Thyroid gland (tissue), 4 donors: ENCODE data around the gene ENKD1. TPM values are rescaled to one million over a fixed set of nuclear protein-coding genes. Genes with fewer than 3 reads are reported as not detected.

Source experiments
- DNase-seq, 2 donors: peaks; one replicate each; pipeline ENCODE4 v3.0.0-alpha.2; 2019
- H3K27ac ChIP-seq, 3 donors: fragments of 200-600 bp; sonication (generic); 1 replicate in 2 of 3; 2 replicates in 1 of 3; pipeline ENCODE4 v1.5.1; 2016 to 2019; ENCODE audit warnings: mild to moderate bottlenecking in 1 of 3, moderate library complexity in 1 of 3
- H3K27me3 ChIP-seq: fragments of 200-600 bp; sonication (generic); one replicate; pipeline ENCODE4 v1.5.1; 2019
- H3K36me3 ChIP-seq, 2 donors: fragments of 200-600 bp; sonication (generic); one replicate each; pipeline ENCODE4 v1.5.1; 2016 to 2019
- H3K4me1 ChIP-seq, 2 donors: fragments of 200-600 bp; sonication (generic); one replicate each; pipeline ENCODE4 v1.5.1; 2017 to 2019
- H3K4me3 ChIP-seq, 3 donors: fragments of 200-600 bp; sonication (generic); replicated peaks in 1 of 3; 1 replicate in 2 of 3; 2 replicates in 1 of 3; pipeline ENCODE4 v1.5.1; 2016; ENCODE audit warnings: mild to moderate bottlenecking in 1 of 3
- H3K9me3 ChIP-seq: fragments of 200-600 bp; sonication (generic); one replicate; pipeline ENCODE4 v1.5.1; 2017
- POLR2A ChIP-seq, 2 donors: fragments of 450-650 bp; IDR thresholded peaks; one replicate each; pipeline ENCODE4 v1.6.1; 2017; ENCODE audit warnings: antibody characterized with exemption in 2 of 2, mild to moderate bottlenecking in 2 of 2, moderate library complexity in 1 of 2
- WGBS, 2 donors: methylation state at CpG; one replicate each; pipeline ENCODE4 v1.1.5; 2017; 5-methylcytosine and 5-hydroxymethylcytosine counted together
- intact Hi-C: fragments of 100-400 bp; cut with DNase I; formaldehyde crosslinking; loops from one replicate; pipeline ENCODE4 v1.15.1; 2023
- total RNA-seq, 4 donors: library from RNA; depleted of rRNA; stranded (reverse); fragments of >200 nt; gene quantifications; one replicate each; pipeline ENCODE4 v1.2.3, GENCODE V29; 2016
- TF ChIP-seq, protein P1 (sequence below), 6 experiments: fragments of 200-600 bp in 3 of 6; fragments of 450-650 bp in 3 of 6; sonication (generic) in 3 of 6; IDR thresholded peaks; one replicate each; pipeline ENCODE4 v1.5.1; 2016 to 2019; ENCODE audit warnings: antibody characterized with exemption in 6 of 6, mild to moderate bottlenecking in 2 of 6, inconsistent platforms in 1 of 6, moderate library complexity in 1 of 6

ENKD1 gene
- total RNA-seq, 4 donors from 2014 or later: 14.2 to 33.2 (median 21.9) TPM

DNA sequence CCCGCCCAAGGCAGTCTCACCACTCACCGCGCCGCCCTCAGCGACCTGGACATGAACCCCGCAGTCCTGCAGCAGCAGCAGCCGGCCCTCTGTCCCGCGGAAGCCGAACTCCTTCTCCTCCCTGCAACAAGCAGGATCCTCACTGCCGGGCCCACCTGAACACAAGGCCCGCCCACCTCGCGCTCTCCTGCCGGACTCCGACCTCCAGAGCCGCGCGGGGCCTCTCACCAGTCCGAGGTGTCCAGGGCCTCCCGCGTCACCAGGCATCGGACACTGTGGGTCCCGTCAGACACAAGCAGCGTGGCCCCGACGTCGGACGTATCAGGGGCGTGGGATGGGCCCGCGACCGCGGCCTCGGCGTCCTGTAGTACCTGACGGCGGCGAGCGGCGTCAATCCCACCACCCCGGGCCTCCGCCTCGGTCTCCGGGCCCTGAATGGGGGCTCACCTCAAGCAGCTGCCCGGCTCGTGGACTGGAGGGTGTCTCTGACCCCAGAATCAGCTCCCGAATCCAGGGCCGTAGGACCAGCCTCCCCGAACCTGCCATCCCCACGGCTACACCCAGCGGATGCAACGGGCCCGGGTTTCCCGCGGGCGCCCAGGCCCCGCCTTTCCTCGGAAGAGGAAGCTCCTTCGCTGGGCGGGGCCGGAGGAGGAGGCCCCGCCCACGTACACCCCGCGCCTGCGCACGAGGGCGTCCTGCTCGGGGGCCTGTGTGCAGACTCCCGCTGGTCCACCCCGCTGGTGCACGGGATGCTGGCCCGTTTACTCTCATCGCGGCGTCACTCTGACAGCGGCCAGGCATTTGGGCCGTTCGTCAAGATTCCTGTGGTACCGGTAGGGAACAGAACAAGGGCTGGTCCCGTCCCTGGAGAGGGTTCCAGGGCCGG lies 6.6 kb downstream of the ENKD1 start, which contains the start of gene ACD:
Gene ACD, minus strand, starts transcription at position 586 of the 889 bp plus-strand sequence. Its CDS starts 40 bp downstream, at position 546.
- H3K36me3 ChIP-seq: no peaks in the 10 kb centered on the region

DNA sequence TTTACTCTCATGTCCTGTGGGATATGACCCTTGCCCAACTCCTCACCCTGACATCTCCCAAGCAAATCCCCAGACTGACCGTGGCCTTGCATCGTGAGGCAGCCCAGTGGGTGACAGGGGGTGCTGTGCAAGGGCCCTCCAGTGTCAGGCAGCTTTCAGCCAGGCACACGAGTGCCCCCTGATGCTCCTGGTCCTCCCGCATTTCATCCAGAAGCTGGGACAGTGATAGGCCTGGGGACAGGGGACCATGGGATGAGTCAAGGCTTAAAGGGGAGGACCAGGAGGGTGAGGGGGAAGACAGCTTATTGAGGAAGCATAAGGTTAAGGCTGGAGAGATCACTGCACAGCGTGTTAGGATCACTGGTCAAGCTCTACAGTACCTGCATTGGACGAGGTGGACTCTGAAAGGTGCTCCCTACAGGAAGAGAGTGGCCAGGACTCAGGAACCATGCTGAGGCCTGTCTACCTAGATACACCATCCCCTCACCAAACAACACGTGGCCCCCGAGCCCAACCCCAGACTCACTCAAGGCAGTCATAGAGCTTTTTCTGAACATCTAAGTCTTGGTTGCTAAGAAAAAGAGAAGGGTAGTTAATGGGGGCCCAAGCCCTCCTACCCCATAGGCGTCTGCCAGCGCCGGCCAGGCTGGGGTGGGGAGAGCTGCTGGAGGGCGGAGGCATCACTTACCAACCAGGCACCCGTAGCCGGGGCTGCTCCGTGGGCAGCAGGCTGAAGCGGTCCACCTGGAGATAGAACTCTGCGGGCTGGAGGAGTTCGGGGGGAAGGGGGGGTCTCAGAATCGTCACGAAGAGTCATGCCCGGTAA lies 7.5 kb downstream of the ENKD1 start:
- 54 to 73% methylated on average over 9 to 17 of the region's 21 CpGs for WGBS, 2 donors
- no peak overlapping the region for H3K27ac ChIP-seq
- H3K27me3 ChIP-seq: peaks cover 6% of the 10 kb centered on the region
- intact Hi-C loops: no loop called here
- peaks cover 14 to 16% of the 10 kb centered on the region in 2 donors for H3K4me1 ChIP-seq
- peak overlapping the region in 1 of 3 donors; percentile 83 for H3K4me3 ChIP-seq
- DNase-seq: no peak
- TF ChIP-seq, protein P1, sequence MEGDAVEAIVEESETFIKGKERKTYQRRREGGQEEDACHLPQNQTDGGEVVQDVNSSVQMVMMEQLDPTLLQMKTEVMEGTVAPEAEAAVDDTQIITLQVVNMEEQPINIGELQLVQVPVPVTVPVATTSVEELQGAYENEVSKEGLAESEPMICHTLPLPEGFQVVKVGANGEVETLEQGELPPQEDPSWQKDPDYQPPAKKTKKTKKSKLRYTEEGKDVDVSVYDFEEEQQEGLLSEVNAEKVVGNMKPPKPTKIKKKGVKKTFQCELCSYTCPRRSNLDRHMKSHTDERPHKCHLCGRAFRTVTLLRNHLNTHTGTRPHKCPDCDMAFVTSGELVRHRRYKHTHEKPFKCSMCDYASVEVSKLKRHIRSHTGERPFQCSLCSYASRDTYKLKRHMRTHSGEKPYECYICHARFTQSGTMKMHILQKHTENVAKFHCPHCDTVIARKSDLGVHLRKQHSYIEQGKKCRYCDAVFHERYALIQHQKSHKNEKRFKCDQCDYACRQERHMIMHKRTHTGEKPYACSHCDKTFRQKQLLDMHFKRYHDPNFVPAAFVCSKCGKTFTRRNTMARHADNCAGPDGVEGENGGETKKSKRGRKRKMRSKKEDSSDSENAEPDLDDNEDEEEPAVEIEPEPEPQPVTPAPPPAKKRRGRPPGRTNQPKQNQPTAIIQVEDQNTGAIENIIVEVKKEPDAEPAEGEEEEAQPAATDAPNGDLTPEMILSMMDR (IDR thresholded peaks at IDR 0.05): no peak
- no peak for TF ChIP-seq POLR2A (IDR thresholded peaks at IDR 0.05)
- H3K9me3 ChIP-seq: no peaks in the 10 kb centered on the region
- H3K36me3 ChIP-seq: no peaks in the 10 kb centered on the region

More for the DNA sequence above, 6.6 kb downstream of the ENKD1 start, which contains the start of gene ACD:
- peak; percentile 85 to 87 for DNase-seq
- intact Hi-C loops: loop anchor here (10.0 kb wide), 1 partner anchor 275 kb away; the partner anchor contains the start of genes CTRL and PSMB10
- peak within 1 kb of the TSS; percentile 23 to 83 (median 51) for H3K4me3 ChIP-seq
- H3K4me1 ChIP-seq: peaks cover 14 to 16% of the 10 kb centered on the region in 2 donors
- H3K9me3 ChIP-seq: no peaks in the 10 kb centered on the region
- H3K27me3 ChIP-seq: no peaks in the 10 kb centered on the region
- TF ChIP-seq POLR2A (IDR thresholded peaks at IDR 0.05): peak; percentile 36 to 88
- TF ChIP-seq, protein P1 (IDR thresholded peaks at IDR 0.05): peak in 1 of 6 experiments; percentile 16
- WGBS, 2 donors: 0 to 1% methylated on average over 8 to 32 of the region's 83 CpGs
- H3K27ac ChIP-seq: peak within 1 kb of the TSS; percentile 59 to 97 (median 92)

DNA sequence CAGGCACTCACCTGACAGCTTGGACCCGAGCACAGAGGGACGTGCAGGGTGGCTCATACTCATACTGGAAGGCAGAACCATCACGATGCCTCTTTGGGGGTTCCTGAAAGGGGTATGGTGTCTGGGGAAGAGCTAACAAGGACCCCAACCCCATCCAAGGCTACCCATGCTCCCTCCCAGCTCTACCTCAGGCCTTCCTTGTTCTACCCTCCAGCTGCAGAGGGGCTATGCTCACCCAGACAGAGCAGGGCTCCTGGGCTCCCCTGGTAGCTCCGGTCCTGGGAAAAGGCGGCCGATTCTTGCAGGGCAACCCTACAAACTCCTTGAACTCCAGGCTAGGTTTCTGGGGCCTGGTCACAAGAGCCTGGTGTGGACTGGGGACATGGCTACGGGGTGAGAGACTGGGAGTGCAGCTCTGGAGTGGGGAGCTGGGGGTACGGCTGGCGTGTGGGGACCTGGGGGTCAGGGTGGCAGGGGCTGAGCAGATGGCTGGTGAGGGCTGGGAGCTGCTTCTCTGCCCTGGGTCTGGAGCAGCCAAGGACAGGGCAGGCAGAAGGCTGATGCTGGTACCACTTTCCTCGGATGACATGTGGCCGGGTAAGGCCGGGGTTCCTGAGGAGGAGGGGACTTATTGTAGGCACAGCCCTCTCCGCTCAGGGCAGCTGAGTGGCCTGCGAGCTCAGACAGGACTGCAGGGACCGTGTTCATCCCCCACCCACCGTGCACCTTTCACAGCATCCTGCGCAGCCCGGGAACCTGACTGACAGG lies 8.6 kb downstream of the ENKD1 start:
- no peak overlapping the region for H3K27ac ChIP-seq
- TF ChIP-seq, protein P1 (IDR thresholded peaks at IDR 0.05): no peak
- TF ChIP-seq POLR2A (IDR thresholded peaks at IDR 0.05): no peak
- intact Hi-C loops: no loop called here
- WGBS, 2 donors: 91 to 96% methylated on average over 8 to 14 of the region's 18 CpGs
- no peak overlapping the region for H3K4me3 ChIP-seq
- no peak for DNase-seq
- peaks cover 15% of the 10 kb centered on the region for H3K27me3 ChIP-seq
- H3K36me3 ChIP-seq: no peaks in the 10 kb centered on the region
- H3K4me1 ChIP-seq: peaks cover 21 to 26% of the 10 kb centered on the region in 2 donors
- H3K9me3 ChIP-seq: no peaks in the 10 kb centered on the region

DNA sequence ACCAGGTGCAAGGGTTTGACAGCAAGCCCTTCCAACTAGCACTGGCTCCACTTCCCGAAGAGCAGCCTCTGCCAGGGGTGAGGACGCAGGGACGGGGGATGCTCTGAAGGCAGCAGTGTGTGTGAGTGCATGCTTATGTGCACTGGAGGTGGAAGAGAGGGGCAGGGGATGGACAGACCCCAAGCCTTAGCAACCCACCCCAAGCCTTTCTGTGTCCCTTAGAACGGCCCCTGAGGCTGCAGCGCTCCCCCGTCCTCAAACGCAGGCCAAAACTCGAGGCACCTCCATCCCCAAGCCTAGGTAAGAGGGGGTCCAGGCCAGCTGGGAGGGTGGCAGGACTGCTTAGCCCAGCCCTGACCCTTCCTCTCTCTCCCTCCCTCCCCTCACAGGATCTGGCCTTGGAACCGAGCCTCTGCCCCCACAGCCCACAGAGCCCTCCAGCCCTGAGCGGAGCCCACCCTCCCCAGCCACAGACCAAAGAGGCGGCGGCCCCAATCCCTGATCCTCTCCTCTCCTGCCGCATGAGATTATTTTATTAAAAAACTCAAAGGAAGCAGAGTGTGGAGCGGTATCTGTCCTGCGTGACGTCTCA lies 9.4 kb downstream of the ENKD1 start:
- Histone ChIP-seq H3K27me3 (peaks cover 15% of the 10 kb centered on the region), H3K27ac (no peak overlapping the region), H3K4me3 (no peak overlapping the region), H3K36me3 (no peaks in the 10 kb centered on the region), H3K4me1 (peaks cover 21 to 29% of the 10 kb centered on the region in 2 donors), H3K9me3 (no peaks in the 10 kb centered on the region)
- no peak for TF ChIP-seq POLR2A (IDR thresholded peaks at IDR 0.05)
- TF ChIP-seq, protein P1 (IDR thresholded peaks at IDR 0.05): no peak
- intact Hi-C loops: no loop called here
- WGBS, 2 donors: 93 to 97% methylated on average over 11 to 16 of the region's 16 CpGs
- DNase-seq: no peak
